ENCODE measurements around the gene OR1F1. TPM values are rescaled to one million over a fixed set of nuclear protein-coding genes. Genes with fewer than 3 reads are reported as not detected.

The OR1F1 gene
- total and polyA plus RNA-seq, 2 of the 8 experiments (the other 6 are each of a cell fraction or from before 2014, with no cell fraction given) = 0.52 to 1.2 TPM

- Histone ChIP-seq H3K9me3 (ENCODE audit: insufficient read depth in 2 of 2, low read depth in 1 of 2, low read length in 1 of 2) (no peaks in the 10 kb centered on the region), H4K5ac (ENCODE audit: insufficient read length, low read depth, low read length) (no peak overlapping the region), H3K9ac (replicated peaks in 1 of 4; ENCODE audit: extremely low read depth in 1 of 4, low read depth in 3 of 4, low read length in 3 of 4) (peak overlapping the region in 1 of 4 experiments; percentile 8; a peak in 1 of 7 replicates), H3K18ac (ENCODE audit: extremely low read depth, low read length) (0 out of 2 replicates have a peak overlapping the region, but pooled peaks have one; percentile 36), H3K23ac (ENCODE audit: insufficient read length) (no peak overlapping the region), H3K27ac (ENCODE audit: low read depth, low read length) (no peak overlapping the region), H3K56ac (replicated peaks; ENCODE audit: insufficient read length, low read depth, low read length) (no peak overlapping the region), H2BK15ac (ENCODE audit: low read length) (no peak overlapping the region), H3K4ac (replicated peaks; ENCODE audit: insufficient read length, low read depth, low read length) (no peak overlapping the region), H3K27me3 (replicated peaks in 1 of 4; ENCODE audit: control insufficient read depth in 3 of 4, extremely low read depth in 1 of 4, insufficient read depth in 3 of 4, low read length in 3 of 4) (peaks cover 0 to 38% (median 25%) of the 10 kb centered on the region in 4 experiments; a peak in 6 of 7 replicates), H3K4me1 (replicated peaks in 1 of 4; ENCODE audit: control insufficient read depth in 3 of 4, insufficient read depth in 4 of 4, low read length in 3 of 4) (no peaks in the 10 kb centered on the region; a peak in 2 of 7 replicates), H4K20me1 (replicated peaks in 1 of 2; ENCODE audit: control insufficient read depth in 1 of 2, insufficient read depth in 2 of 2, low read length in 2 of 2) (no peaks in the 10 kb centered on the region), H3K36me3 (ENCODE audit: control insufficient read depth in 2 of 4, insufficient read depth in 4 of 4, low read length in 3 of 4) (no peaks in the 10 kb centered on the region), H3K23me2 (ENCODE audit: low read depth, low read length) (peaks cover 13% of the 10 kb centered on the region; the same call in 1 of the 2 replicates), H4K91ac (replicated peaks; ENCODE audit: insufficient read length, low read length) (no peak overlapping the region), H3K79me1 (ENCODE audit: low read depth, low read length) (no peaks in the 10 kb centered on the region), H2BK12ac (ENCODE audit: low read depth, low read length) (no peak overlapping the region), H2BK20ac (ENCODE audit: low read length) (no peak overlapping the region), H3K4me2 (ENCODE audit: insufficient read depth in 1 of 2, low read depth in 2 of 2, low read length in 2 of 2) (peak overlapping the region; percentile 68 to 87), H2AFZ (ENCODE audit: low read length) (peak overlapping the region; percentile 76; the same call in 1 of the 2 replicates), H2AK5ac (ENCODE audit: low read depth, low read length) (no peak overlapping the region), H4K8ac (ENCODE audit: extremely low read depth, insufficient read depth, low read length) (no peak overlapping the region; the same call in 1 of the 2 replicates), H3K4me3 (ENCODE audit: extremely low read depth in 1 of 4, insufficient read depth in 2 of 4, low read depth in 3 of 4, low read length in 4 of 4) (peak overlapping the region; percentile 48 to 85 (median 82)), H3K79me2 (ENCODE audit: control insufficient read depth in 1 of 2, insufficient read depth in 2 of 2, low read length in 2 of 2) (no peaks in the 10 kb centered on the region), H2BK5ac (ENCODE audit: low read depth, low read length) (no peak overlapping the region), H3K14ac (ENCODE audit: insufficient read length) (no peak overlapping the region), H2BK120ac (replicated peaks; ENCODE audit: low read depth, low read length) (no peak overlapping the region)
- ChIA-PET POLR2A (ENCODE audit: partially characterized antibody) (interaction anchor here (1.0 to 4.5 kb wide), 6 partner anchors 9 to 275 kb away, joined by 3 to 28 read pairs (median 4); no protein-coding TSS in a partner anchor), CTCF (ENCODE audit: partially characterized antibody) (interaction anchor here (0.7 to 4.8 kb wide), 12 partner anchors 9 to 124 kb away, joined by 3 to 35 read pairs (median 4); partner anchors contain the start of gene ZNF213)
- no peak for FAIRE-seq
- WGBS, 2 experiments (ENCODE audit: extremely low coverage in 1 of 2, insufficient coverage in 1 of 2, insufficient read length in 1 of 2, insufficient replicate concordance in 2 of 2, low coverage in 1 of 2, low lambda C conversion rate in 2 of 2, missing lambda C conversion rate in 1 of 2) = 2% methylated on average over 50 of the region's 72 CpGs; no CpG with 5 or more reads in 1 of the 2 experiments
- peak in 1 of 2 experiments; percentile 99 for DNase-seq (ENCODE audit: low read depth in 1 of 2, low spot score in 2 of 2)
- TF ChIP-seq SUZ12 (IDR thresholded peaks at IDR 0.05; ENCODE audit: low read length) (peak; percentile 49; the same call in 1 of the 2 replicates), CTCF (IDR thresholded peaks at IDR 0.05; ENCODE audit: control extremely low read depth in 1 of 3, insufficient read depth in 1 of 3, low read depth in 1 of 3, low read length in 3 of 3) (peak; percentile 13 to 41 (median 38); a peak in 3 of 4 replicates), EZH2 (IDR thresholded peaks at IDR 0.05; ENCODE audit: low read depth, low read length, severe bottlenecking) (no peak), CBX8 (IDR thresholded peaks at IDR 0.05; ENCODE audit: borderline replicate concordance, low read depth, low read length) (no peak), MAFK (IDR thresholded peaks at IDR 0.05; ENCODE audit: low read depth, low read length) (no peak), EP300 (IDR thresholded peaks at IDR 0.05; ENCODE audit: borderline replicate concordance in 1 of 2, low read depth in 2 of 2, low read length in 2 of 2) (no peak), TAF1 (IDR thresholded peaks at IDR 0.05; ENCODE audit: low read depth, low read length) (no peak), TCF12 (IDR thresholded peaks at IDR 0.05; ENCODE audit: low read depth, low read length) (no peak)
These were observed 5.2 kb upstream of the OR1F1 start for GRCh38 chr16:3182608-3183444.
